ENCODE data around the gene TCF12.

TCF12 gene

DNA sequence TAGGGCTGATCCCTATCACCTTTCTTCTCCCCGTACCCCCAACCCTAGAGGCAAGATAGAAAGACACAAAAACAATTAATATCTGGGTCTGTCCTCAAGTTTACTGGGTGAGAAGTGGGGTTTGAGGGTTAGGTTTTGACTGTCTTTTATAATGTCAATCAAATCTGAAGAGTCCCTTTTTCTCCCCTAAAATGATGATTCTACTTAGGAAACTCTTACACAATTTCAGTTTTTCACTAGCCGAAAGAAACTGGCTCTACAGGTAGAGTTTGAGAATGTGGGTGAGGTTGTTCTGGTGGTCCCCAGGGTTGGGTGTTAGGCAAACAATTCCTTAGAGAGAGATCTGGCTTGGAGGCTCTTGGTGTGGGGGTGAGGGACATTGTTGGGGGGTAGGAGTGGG, 189.9 kb downstream of the TCF12 start:
- no peak for DNase-seq (ENCODE audit: low spot score in 2 of 2)
- Mint-ChIP-seq H3K36me3 (peaks cover 11% of the 10 kb centered on the region), H3K27ac (peak overlapping the region; percentile 56), H3K9me3 (no peaks in the 10 kb centered on the region), H3K4me1 (peaks cover 5% of the 10 kb centered on the region), H3K4me3 (no peak overlapping the region)
- ATAC-seq = no peak

DNA sequence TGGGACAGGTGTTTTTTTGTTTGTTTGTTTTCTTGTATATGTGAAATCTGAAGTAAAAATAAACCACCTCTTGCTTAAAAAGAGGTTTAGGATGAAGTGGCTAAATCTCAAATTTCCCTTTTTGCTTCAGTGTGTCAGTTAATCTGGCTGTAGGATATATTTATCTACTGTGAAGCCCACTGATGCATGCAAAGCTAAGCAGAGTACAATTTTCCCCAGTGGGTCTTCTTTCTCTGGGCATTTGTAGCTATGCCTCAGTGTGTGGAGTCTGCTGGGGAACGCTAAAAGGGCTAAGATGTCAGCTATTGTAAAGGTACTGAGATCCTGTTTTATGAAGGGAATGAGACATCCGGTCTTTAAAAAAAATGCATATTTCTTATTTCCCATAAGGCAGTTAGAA, 190.6 kb downstream of the TCF12 start:
- no peak overlapping the region for H3K27ac Mint-ChIP-seq
- peaks cover 11% of the 10 kb centered on the region for H3K36me3 Mint-ChIP-seq
- H3K4me3 Mint-ChIP-seq = no peak overlapping the region

DNA sequence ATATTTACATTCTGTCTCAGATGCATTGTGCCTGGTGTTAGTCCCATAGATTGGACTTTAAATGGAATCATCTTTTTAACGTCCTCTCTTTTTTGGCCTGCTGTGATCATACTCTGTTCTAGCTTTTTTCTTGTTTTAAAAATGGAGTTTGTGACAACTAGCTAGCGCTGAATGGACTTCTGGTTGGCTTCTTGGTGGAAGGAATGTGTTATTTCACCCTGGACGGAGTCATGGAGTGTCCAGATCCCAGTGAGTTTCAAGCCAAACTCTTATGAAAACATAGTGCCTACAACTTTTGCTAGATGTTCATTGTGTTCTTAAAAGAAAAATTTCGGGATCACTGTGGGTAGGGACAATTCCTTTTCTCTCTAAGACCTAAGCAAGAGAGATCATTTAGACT, 192.6 kb downstream of the TCF12 start:
- no peaks in the 10 kb centered on the region for H3K9me3 Mint-ChIP-seq
- H3K27ac Mint-ChIP-seq = no peak overlapping the region
- no peak overlapping the region for H3K4me3 Mint-ChIP-seq
- peaks cover 6% of the 10 kb centered on the region for H3K36me3 Mint-ChIP-seq
- DNase-seq (ENCODE audit: low spot score in 2 of 2) = no peak
- peaks cover 5% of the 10 kb centered on the region for H3K4me1 Mint-ChIP-seq
- no peak for ATAC-seq

More for the DNA sequence above, 190.6 kb downstream of the TCF12 start:
- Mint-ChIP-seq H3K9me3 (no peaks in the 10 kb centered on the region), H3K4me1 (peaks cover 5% of the 10 kb centered on the region)
- no peak for ATAC-seq
- DNase-seq (ENCODE audit: low spot score in 2 of 2) = no peak

DNA sequence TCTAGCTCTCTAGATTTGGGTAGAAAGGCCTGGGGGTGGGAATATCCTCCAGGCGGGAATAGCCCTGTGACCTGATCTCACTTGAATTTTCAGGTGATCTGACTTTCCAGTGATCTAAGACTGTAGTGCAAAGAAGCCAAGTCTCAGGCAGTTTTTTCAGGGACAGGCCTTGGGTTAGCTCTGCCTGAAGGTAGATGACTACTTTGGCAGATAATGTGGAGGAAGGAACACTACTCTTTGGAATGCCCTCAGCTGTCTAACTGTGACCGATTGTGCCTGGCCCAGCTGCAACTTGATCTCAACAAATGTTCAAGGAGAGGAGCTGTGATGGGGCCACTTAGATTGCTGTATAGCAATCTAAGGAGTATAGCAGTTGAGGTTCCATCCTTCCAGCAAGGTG, 193.7 kb downstream of the TCF12 start:
- no peak overlapping the region for H3K27ac Mint-ChIP-seq
- H3K36me3 Mint-ChIP-seq = peaks cover 2% of the 10 kb centered on the region
- ATAC-seq (no peak), DNase-seq (ENCODE audit: low spot score in 2 of 2) (no peak)
- no peaks in the 10 kb centered on the region for H3K9me3 Mint-ChIP-seq
- no peak overlapping the region for H3K4me3 Mint-ChIP-seq
- peaks cover 5% of the 10 kb centered on the region for H3K4me1 Mint-ChIP-seq

DNA sequence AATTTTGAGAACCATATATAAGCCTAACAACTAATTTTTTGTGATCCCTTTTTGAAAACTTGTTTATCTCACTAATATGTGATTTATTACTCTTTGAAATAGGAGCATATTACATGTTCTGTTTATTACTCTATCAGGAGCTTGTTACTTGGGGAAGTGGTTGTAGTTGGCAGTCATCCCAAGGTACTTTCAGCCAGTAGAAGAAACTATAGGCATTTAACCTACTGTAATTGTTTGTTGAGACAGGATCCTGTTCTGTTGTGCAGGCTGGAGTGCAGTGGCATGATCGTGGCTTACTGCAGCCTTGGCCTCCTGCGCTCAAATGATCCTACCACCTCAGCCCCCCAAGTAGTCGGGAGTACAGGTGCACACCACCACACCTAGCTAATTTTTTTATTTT, 195.6 kb downstream of the TCF12 start:
- ATAC-seq = no peak
- no peaks in the 10 kb centered on the region for H3K9me3 Mint-ChIP-seq
- peaks cover 19% of the 10 kb centered on the region for H3K4me1 Mint-ChIP-seq
- no peak overlapping the region for H3K4me3 Mint-ChIP-seq
- H3K27ac Mint-ChIP-seq = no peak overlapping the region
- DNase-seq (ENCODE audit: low spot score in 2 of 2) = no peak
- no peaks in the 10 kb centered on the region for H3K36me3 Mint-ChIP-seq

DNA sequence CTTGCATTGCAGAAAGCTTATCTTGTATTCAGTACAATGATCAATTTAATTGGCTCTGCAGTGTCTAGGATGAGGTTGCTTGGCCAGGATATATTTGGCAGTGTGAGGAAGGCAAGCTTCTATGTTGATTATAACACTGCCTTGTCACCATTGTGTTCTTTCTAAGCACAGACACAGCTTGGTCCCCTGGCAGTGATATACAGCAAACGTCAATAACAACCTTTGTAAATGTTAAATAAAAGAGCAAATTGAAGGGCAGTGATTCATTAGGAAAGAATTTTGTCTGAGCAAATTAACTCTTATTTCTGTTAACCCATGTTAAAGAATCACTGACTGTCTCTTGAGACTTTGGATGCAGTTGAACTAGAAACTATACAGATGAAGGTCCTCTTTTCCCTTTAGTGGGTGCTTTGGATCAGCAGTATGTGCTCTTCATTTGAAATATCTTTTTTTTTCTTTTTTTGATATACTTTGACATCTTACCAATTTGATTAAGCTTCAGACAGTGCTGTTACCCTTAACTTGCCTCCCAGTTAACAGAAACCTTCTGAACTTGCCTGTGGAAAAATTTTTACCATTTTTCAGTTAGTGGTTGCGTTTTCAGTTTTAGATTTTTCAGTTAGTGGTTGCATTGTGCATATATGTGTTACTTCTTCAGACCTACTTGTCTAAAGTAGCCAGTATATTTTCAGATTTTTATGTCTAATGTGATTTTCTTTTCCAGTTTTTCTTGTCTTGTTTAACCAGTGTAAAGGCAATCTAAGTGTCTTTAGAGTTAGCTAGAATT, 199.8 kb downstream of the TCF12 start:
- no peaks in the 10 kb centered on the region for H3K9me3 Mint-ChIP-seq
- peak overlapping the region; percentile 88 for H3K27ac Mint-ChIP-seq
- no peak for DNase-seq (ENCODE audit: low spot score in 2 of 2)
- no peaks in the 10 kb centered on the region for H3K36me3 Mint-ChIP-seq
- peak overlapping the region; percentile 13 for H3K4me3 Mint-ChIP-seq
- no peak for ATAC-seq
- peaks cover 30% of the 10 kb centered on the region for H3K4me1 Mint-ChIP-seq

DNA sequence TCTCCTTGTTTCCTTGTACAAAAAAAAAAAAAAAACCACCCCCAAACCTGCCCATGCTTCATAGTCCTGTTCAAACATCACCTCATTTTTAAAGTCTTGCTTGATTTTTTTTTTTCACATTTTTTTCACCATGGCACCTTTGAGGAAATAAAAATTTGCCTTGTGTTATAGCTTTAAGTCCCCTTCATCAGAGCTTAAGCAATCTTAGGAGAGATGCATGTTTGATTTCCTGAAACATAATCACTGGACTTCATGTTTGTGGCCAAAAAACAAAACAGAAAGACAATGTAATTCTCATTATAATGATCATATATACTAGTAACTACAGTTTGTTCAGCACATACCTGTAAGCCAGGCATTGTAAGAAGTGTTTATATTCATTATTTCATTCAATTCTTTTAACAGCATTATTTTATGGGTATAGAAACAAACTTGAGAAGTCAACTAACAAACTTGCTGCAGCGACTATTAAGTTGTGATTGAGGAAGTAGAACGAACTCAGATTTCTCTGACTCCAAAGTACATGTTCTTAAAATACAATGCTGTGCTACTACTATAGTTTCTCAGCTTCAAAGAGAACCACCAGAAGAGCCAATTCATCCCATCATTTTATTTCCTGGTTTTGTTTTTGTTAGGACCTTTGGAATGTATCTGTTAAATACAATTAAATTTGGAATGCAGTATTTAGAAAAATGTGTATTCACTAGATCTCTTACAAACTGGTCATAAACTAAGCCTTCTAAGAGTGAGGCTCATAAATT, 203.8 kb downstream of the TCF12 start:
- no peak for ATAC-seq
- Mint-ChIP-seq H3K9me3 (no peaks in the 10 kb centered on the region), H3K4me3 (no peak overlapping the region), H3K4me1 (peaks cover 29% of the 10 kb centered on the region), H3K27ac (no peak overlapping the region), H3K36me3 (peaks cover 17% of the 10 kb centered on the region)
- no peak for DNase-seq (ENCODE audit: low spot score in 2 of 2)

DNA sequence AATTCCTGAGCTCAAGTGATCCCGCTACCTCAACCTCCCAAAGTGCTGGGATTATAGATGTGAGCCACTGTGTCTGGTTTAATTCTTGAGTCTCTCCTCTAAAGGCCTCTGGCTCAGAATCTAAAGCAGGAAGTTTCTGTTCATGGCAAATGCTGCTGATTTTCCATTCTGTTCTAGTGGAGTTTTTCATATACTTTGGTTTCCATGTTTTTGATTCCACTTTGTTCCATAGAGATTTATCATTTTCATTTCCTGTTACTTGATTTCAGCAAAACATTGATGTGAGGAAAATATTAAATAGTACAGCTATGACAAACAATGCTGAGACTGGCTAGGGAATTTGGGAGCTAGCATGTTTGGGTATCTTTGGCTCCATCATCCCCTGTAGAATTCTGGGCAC, 205.6 kb downstream of the TCF12 start:
- Mint-ChIP-seq H3K4me1 (peaks cover 21% of the 10 kb centered on the region), H3K36me3 (peaks cover 17% of the 10 kb centered on the region), H3K9me3 (no peaks in the 10 kb centered on the region), H3K27ac (no peak overlapping the region), H3K4me3 (no peak overlapping the region)
- no peak for ATAC-seq
- DNase-seq (ENCODE audit: low spot score in 2 of 2) = no peak

DNA sequence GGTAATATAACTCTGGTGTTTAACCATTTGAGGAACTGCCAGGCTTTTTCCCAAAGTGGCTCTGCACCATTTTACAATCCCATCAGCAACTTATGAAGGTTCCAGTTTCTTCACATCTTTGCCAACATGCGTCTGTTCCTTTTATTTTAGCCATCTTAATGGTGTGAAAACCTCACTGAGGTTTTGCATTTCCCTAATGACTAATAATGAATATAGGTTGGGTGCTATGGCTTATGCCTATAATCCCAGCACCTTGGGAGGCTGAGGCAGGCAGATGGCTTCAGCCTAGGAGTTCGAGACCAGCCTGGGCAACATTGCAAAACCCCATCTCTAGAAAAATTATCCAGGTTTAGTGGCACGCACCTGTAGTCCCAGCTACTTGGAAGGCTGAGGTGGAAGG, 210.6 kb downstream of the TCF12 start:
- no peak for ATAC-seq
- H3K9me3 Mint-ChIP-seq = no peaks in the 10 kb centered on the region
- peaks cover 10% of the 10 kb centered on the region for H3K36me3 Mint-ChIP-seq

DNA sequence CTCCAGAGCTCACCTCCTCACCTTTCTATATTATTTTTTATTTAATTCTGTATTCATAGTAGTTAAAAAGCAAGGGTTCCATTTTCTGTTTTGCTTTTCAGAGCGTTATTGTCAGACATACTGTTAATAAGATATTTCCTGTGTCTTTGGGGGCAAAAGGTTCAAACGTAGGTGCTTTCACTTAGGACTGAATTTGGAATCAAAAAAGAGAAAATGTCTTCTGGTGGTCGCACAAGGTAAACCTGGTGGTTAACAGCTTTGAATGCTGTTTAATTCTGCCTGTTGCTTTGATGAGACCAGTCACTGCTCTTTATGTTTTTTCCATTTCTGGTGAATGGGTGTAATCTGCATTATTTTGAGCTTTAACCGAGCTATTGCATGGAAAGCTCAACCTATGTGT, 212.5 kb downstream of the TCF12 start:
- no peaks in the 10 kb centered on the region for H3K9me3 Mint-ChIP-seq
- DNase-seq (ENCODE audit: low spot score in 2 of 2) (no peak), ATAC-seq (no peak)
- no peak overlapping the region for H3K27ac Mint-ChIP-seq
- H3K4me3 Mint-ChIP-seq = no peak overlapping the region
- H3K4me1 Mint-ChIP-seq = peaks cover 34% of the 10 kb centered on the region
- H3K36me3 Mint-ChIP-seq = no peaks in the 10 kb centered on the region

More for the DNA sequence above, 210.6 kb downstream of the TCF12 start:
- H3K4me1 Mint-ChIP-seq = peaks cover 28% of the 10 kb centered on the region
- no peak overlapping the region for H3K4me3 Mint-ChIP-seq
- DNase-seq (ENCODE audit: low spot score in 2 of 2) = no peak
- H3K27ac Mint-ChIP-seq = no peak overlapping the region

DNA sequence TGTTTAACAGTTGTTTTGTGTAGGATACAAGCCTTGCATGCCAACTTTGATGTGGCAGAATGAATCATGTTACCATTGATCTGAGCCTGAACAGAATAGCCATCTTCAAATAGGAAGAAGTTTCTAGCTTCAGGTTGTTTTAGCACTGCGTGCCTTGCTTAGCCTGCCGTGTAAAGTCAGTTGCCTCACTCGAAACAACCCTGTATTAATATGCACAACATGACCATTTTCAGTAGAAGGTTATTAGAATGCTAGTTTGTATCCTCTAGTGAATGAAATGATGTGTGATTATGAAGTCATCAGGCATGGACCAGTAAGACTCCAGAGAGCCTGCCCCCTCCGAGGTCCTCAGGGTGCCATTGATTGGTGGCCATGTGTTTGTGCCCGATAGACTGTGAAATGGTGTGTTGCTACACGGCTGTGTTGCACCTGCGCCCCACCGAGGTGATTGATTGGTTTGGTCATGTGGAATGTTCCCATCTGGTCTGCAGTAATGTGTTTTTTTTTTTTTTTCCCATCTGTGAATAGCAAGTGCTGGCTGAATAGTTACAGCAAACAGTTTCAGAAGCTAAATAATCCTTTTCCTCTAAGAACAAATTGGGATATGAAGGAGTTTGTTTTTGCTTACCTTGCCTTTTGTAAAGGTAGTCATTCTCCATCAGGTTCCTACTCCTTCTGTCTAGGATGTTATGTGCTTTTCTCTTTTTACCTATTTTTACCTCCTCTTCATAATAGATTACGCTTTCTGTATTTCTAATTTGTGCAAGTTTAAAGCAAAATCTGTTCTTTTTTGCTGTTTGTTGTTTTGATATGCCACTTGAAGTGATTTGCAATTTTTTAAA, 214.9 kb downstream of the TCF12 start:
- no peaks in the 10 kb centered on the region for H3K9me3 Mint-ChIP-seq
- no peaks in the 10 kb centered on the region for H3K36me3 Mint-ChIP-seq
- DNase-seq (ENCODE audit: low spot score in 2 of 2) (no peak), ATAC-seq (no peak)
- H3K4me1 Mint-ChIP-seq = peaks cover 38% of the 10 kb centered on the region
- H3K4me3 Mint-ChIP-seq = no peak overlapping the region
- H3K27ac Mint-ChIP-seq = peak overlapping the region; percentile 50

DNA sequence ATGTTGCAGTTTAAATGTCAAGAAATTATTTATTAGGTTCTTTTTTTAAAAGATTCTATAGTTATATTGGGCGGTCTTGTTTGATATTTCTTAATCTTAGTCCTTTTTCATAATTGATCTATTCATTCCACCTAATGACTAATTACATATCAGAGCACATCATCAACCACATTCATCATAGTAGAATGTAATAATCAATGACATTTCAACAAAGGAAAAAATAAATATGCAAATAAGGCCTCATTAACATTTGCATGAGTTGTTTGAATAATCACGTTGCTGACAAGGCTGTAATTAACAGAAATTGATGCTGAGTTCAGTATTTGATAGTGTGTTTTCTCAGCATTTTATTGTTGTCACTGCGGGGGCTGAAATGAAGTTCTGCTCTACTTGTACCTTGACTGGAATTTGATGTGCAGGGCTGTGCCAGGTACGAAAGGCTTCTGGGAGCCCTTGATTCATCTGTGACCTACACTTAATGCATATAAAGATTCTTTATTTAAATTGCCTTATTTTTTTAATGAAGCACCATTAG, 215.7 kb downstream of the TCF12 start:
- Mint-ChIP-seq H3K4me1 (peaks cover 31% of the 10 kb centered on the region), H3K27ac (peak overlapping the region; percentile 50)
- DNase-seq (ENCODE audit: low spot score in 2 of 2) = no peak

DNA sequence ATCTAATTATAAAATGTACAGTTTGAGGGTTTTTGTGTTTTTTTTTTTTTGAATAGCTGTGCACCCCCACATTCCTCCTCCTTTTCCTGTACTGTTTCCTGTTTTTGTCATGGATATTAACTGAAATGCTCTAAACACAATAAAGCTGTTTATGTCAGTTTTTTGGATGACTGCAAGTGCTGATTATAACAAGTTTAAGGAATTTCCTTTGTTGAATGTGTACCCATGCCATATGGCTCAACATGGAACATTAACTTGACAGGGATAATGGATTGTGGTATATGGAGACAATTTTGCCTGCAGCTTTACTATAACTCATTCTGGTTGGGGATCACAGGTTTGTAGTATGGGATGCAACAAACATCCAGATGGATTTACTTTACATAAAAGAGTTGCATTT, 216.4 kb downstream of the TCF12 start:
- H3K27ac Mint-ChIP-seq = no peak overlapping the region
- peaks cover 28% of the 10 kb centered on the region for H3K4me1 Mint-ChIP-seq
- DNase-seq (ENCODE audit: low spot score in 2 of 2) = no peak
- no peaks in the 10 kb centered on the region for H3K36me3 Mint-ChIP-seq
- H3K9me3 Mint-ChIP-seq = no peaks in the 10 kb centered on the region
- H3K4me3 Mint-ChIP-seq = no peak overlapping the region
- ATAC-seq = no peak

More for the DNA sequence above, 215.7 kb downstream of the TCF12 start:
- H3K36me3 Mint-ChIP-seq = no peaks in the 10 kb centered on the region
- H3K4me3 Mint-ChIP-seq = no peak overlapping the region
- ATAC-seq = no peak
- H3K9me3 Mint-ChIP-seq = no peaks in the 10 kb centered on the region

DNA sequence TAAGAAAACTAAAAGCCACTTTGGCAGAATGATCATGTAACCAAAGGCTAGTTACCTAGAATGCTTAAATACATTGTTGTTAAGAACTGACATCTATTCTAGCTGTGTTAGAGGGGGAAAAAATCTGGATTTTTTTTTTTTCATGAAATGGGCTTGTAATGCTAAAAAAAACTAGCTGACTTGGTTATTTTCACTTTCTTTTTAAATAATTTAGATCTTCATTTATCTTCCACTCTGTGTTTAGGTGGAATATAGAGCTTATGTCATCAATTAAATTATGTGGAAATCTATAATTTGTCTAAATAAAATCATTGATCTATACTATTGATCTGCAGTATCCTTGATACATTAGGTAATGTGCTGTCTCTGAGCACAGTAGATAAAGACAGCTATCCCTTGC, 217.4 kb downstream of the TCF12 start:
- Mint-ChIP-seq H3K4me1 (peaks cover 23% of the 10 kb centered on the region), H3K9me3 (no peaks in the 10 kb centered on the region), H3K4me3 (no peak overlapping the region), H3K36me3 (no peaks in the 10 kb centered on the region), H3K27ac (peak overlapping the region; percentile 12)
- DNase-seq (ENCODE audit: low spot score in 2 of 2) (no peak), ATAC-seq (no peak)

DNA sequence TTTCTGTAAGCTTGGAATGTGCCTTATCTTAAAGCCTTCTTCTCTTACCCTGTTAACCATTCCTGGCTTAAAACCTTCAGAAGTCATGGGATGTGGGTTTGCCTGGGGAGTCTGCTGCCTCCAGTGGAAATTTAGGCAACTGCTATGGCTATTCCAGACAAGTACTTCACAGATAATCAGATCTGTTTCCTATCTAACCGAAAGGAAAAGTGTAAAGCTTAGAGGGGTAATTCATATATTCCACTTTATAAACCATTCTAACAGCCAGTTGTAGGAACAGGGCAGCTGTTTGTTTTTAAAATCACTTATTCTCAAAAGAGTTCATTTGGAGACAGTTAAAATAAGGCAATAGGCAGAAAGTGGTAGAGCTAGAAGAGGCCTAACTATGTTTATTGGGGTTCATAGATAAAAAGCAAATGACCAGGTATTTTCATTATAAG, 219.9 kb downstream of the TCF12 start:
- no peaks in the 10 kb centered on the region for H3K36me3 Mint-ChIP-seq
- H3K4me3 Mint-ChIP-seq = no peak overlapping the region
- ATAC-seq = no peak
- H3K27ac Mint-ChIP-seq = no peak overlapping the region
- peaks cover 14% of the 10 kb centered on the region for H3K4me1 Mint-ChIP-seq
- DNase-seq (ENCODE audit: low spot score in 2 of 2) = no peak
- no peaks in the 10 kb centered on the region for H3K9me3 Mint-ChIP-seq

Measured in stimulated activated effector memory CD8-positive, alpha-beta T cell treated with anti-CD3 and anti-CD28 coated beads, Interleukin-12 subunit alpha, Interleukin-12 subunit beta, amount 100 ng/mL, for 72 hours (primary cell).